ENCODE data around the gene FLRT3.

The FLRT3 gene

GRCh38 chr20:14378326-14378725 is 40.9 kb upstream of the FLRT3 start:
- DNase-seq, result no peak
- Histone ChIP-seq H2BK15ac (replicated peaks; ENCODE audit: low read depth) (no peak overlapping the region), H2BK120ac (ENCODE audit: low read depth, low read length) (no peak overlapping the region), H3K9ac (ENCODE audit: low read length) (no peak overlapping the region), H3K79me1 (ENCODE audit: low read length) (no peaks in the 10 kb centered on the region), H3K79me2 (ENCODE audit: control insufficient read depth, insufficient read depth, low read length) (no peaks in the 10 kb centered on the region), H3K27ac (ENCODE audit: low read depth, low read length) (no peak overlapping the region), H3K4me1 (ENCODE audit: control insufficient read depth, low read depth, low read length) (peaks cover 4% of the 10 kb centered on the region), H3K4me2 (ENCODE audit: low read length) (no peak overlapping the region), H2AK5ac (ENCODE audit: low read length) (no peak overlapping the region), H3K36me3 (ENCODE audit: control insufficient read depth, insufficient read depth, low read length) (no peaks in the 10 kb centered on the region), H4K8ac (ENCODE audit: low read depth, low read length) (no peak overlapping the region), H2BK5ac (ENCODE audit: low read length) (no peak overlapping the region), H3K56ac (ENCODE audit: low read length) (no peak overlapping the region), H3K18ac (ENCODE audit: low read length) (no peak overlapping the region), H3K23ac (ENCODE audit: low read length) (no peak overlapping the region), H3K4me3 (ENCODE audit: low read length) (no peak overlapping the region), H4K5ac (ENCODE audit: low read length) (no peak overlapping the region), H3K27me3 (ENCODE audit: insufficient read depth, low read length, poor library complexity) (no peaks in the 10 kb centered on the region), H3K4ac (ENCODE audit: low read depth, low read length) (no peak overlapping the region)

GRCh38 chr20:14375416-14375985 is 38.1 kb upstream of the FLRT3 start:
- no peak overlapping the region for H3K4me2 ChIP-seq (ENCODE audit: low read length)
- no peak overlapping the region for H2BK5ac ChIP-seq (ENCODE audit: low read length)
- no peak overlapping the region for H2AK5ac ChIP-seq (ENCODE audit: low read length)
- H2BK120ac ChIP-seq (ENCODE audit: low read depth, low read length), result no peak overlapping the region
- H3K36me3 ChIP-seq (ENCODE audit: control insufficient read depth, insufficient read depth, low read length), result no peaks in the 10 kb centered on the region
- no peaks in the 10 kb centered on the region for H3K79me2 ChIP-seq (ENCODE audit: control insufficient read depth, insufficient read depth, low read length)
- H3K4me3 ChIP-seq (ENCODE audit: low read length), result no peak overlapping the region
- no peaks in the 10 kb centered on the region for H3K79me1 ChIP-seq (ENCODE audit: low read length)
- H3K9ac ChIP-seq (ENCODE audit: low read length), result no peak overlapping the region
- H3K27me3 ChIP-seq (ENCODE audit: insufficient read depth, low read length, poor library complexity), result no peaks in the 10 kb centered on the region
- H3K18ac ChIP-seq (ENCODE audit: low read length), result no peak overlapping the region
- peaks cover 4% of the 10 kb centered on the region for H3K4me1 ChIP-seq (ENCODE audit: control insufficient read depth, low read depth, low read length)
- H3K56ac ChIP-seq (ENCODE audit: low read length), result no peak overlapping the region
- H3K4ac ChIP-seq (ENCODE audit: low read depth, low read length), result no peak overlapping the region
- no CpG with 5 or more reads among the region's 4 CpGs for WGBS (ENCODE audit: extremely low coverage, insufficient coverage, low lambda C conversion rate)
- no peak overlapping the region for H3K23ac ChIP-seq (ENCODE audit: low read length)
- H4K8ac ChIP-seq (ENCODE audit: low read depth, low read length), result no peak overlapping the region
- no peak overlapping the region for H2BK15ac ChIP-seq (replicated peaks; ENCODE audit: low read depth)
- H4K5ac ChIP-seq (ENCODE audit: low read length), result no peak overlapping the region
- no peak overlapping the region for H3K27ac ChIP-seq (ENCODE audit: low read depth, low read length)
- peak; percentile 15 for DNase-seq

- no peak overlapping the region for H3K27ac ChIP-seq (ENCODE audit: low read depth, low read length)
- peaks cover 4% of the 10 kb centered on the region for H3K4me1 ChIP-seq (ENCODE audit: control insufficient read depth, low read depth, low read length)
- H3K56ac ChIP-seq (ENCODE audit: low read length), result no peak overlapping the region
- no peaks in the 10 kb centered on the region for H3K36me3 ChIP-seq (ENCODE audit: control insufficient read depth, insufficient read depth, low read length)
- H3K9ac ChIP-seq (ENCODE audit: low read length), result no peak overlapping the region
- no peaks in the 10 kb centered on the region for H3K79me2 ChIP-seq (ENCODE audit: control insufficient read depth, insufficient read depth, low read length)
- peak; percentile 72 for DNase-seq
- no peaks in the 10 kb centered on the region for H3K27me3 ChIP-seq (ENCODE audit: insufficient read depth, low read length, poor library complexity)
- no peak overlapping the region for H3K4me2 ChIP-seq (ENCODE audit: low read length)
- H2BK15ac ChIP-seq (replicated peaks; ENCODE audit: low read depth), result no peak overlapping the region
- H4K5ac ChIP-seq (ENCODE audit: low read length), result no peak overlapping the region
- H3K18ac ChIP-seq (ENCODE audit: low read length), result no peak overlapping the region
- H4K8ac ChIP-seq (ENCODE audit: low read depth, low read length), result no peak overlapping the region
- no peak overlapping the region for H3K4me3 ChIP-seq (ENCODE audit: low read length)
- no peak overlapping the region for H3K4ac ChIP-seq (ENCODE audit: low read depth, low read length)
- H2AK5ac ChIP-seq (ENCODE audit: low read length), result no peak overlapping the region
- H3K23ac ChIP-seq (ENCODE audit: low read length), result no peak overlapping the region
- H2BK120ac ChIP-seq (ENCODE audit: low read depth, low read length), result no peak overlapping the region
- WGBS (ENCODE audit: extremely low coverage, insufficient coverage, low lambda C conversion rate), result no CpG with 5 or more reads among the region's 3 CpGs
- no peak overlapping the region for H2BK5ac ChIP-seq (ENCODE audit: low read length)
- no peaks in the 10 kb centered on the region for H3K79me1 ChIP-seq (ENCODE audit: low read length)
Observed at GRCh38 chr20:14374196-14374595, 36.8 kb upstream of the FLRT3 start.

GRCh38 chr20:14361509-14362345 is 24.3 kb upstream of the FLRT3 start:
- no peak overlapping the region for H2BK120ac ChIP-seq (ENCODE audit: low read depth, low read length)
- H2BK15ac ChIP-seq (replicated peaks; ENCODE audit: low read depth), result no peak overlapping the region
- WGBS (ENCODE audit: extremely low coverage, insufficient coverage, low lambda C conversion rate), result no CpG with 5 or more reads among the region's 3 CpGs
- no peak overlapping the region for H3K27ac ChIP-seq (ENCODE audit: low read depth, low read length)
- no peak overlapping the region for H2AK5ac ChIP-seq (ENCODE audit: low read length)
- H4K8ac ChIP-seq (ENCODE audit: low read depth, low read length), result no peak overlapping the region
- H3K36me3 ChIP-seq (ENCODE audit: control insufficient read depth, insufficient read depth, low read length), result no peaks in the 10 kb centered on the region
- H3K27me3 ChIP-seq (ENCODE audit: insufficient read depth, low read length, poor library complexity), result no peaks in the 10 kb centered on the region
- H4K5ac ChIP-seq (ENCODE audit: low read length), result no peak overlapping the region
- no peak overlapping the region for H3K4me3 ChIP-seq (ENCODE audit: low read length)
- H3K79me2 ChIP-seq (ENCODE audit: control insufficient read depth, insufficient read depth, low read length), result no peaks in the 10 kb centered on the region
- H3K23ac ChIP-seq (ENCODE audit: low read length), result no peak overlapping the region
- H2BK5ac ChIP-seq (ENCODE audit: low read length), result no peak overlapping the region
- H3K4me1 ChIP-seq (ENCODE audit: control insufficient read depth, low read depth, low read length), result peaks cover 2% of the 10 kb centered on the region
- H3K56ac ChIP-seq (ENCODE audit: low read length), result no peak overlapping the region
- H3K9ac ChIP-seq (ENCODE audit: low read length), result no peak overlapping the region
- H3K4me2 ChIP-seq (ENCODE audit: low read length), result no peak overlapping the region
- no peaks in the 10 kb centered on the region for H3K79me1 ChIP-seq (ENCODE audit: low read length)
- H3K4ac ChIP-seq (ENCODE audit: low read depth, low read length), result peak overlapping the region; percentile 70
- DNase-seq, result no peak
- H3K18ac ChIP-seq (ENCODE audit: low read length), result no peak overlapping the region

DNA sequence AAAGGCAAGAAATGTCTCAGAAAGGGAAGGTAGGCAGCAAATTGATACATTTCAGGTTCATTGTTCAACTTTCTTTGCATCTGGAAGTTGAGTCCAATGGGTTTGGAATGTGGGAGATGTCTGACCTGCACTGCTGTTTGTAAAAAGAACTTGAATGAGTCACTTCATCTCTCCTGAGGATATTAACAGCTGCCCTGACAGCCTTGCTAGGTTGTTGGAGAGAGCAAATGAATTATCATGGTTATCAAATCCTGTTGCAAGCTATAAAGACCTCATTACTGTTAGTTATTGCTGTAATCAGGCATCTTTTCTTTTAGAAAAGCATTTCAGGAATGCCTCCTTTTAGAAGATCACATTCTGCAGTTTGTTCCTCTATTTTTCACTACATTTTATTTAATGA is 23.0 kb upstream of the FLRT3 start:
- no peak overlapping the region for H2BK5ac ChIP-seq (ENCODE audit: low read length)
- no peak overlapping the region for H3K56ac ChIP-seq (ENCODE audit: low read length)
- H2AK5ac ChIP-seq (ENCODE audit: low read length), result no peak overlapping the region
- H3K4me2 ChIP-seq (ENCODE audit: low read length), result no peak overlapping the region
- no peak overlapping the region for H3K18ac ChIP-seq (ENCODE audit: low read length)
- H2BK120ac ChIP-seq (ENCODE audit: low read depth, low read length), result no peak overlapping the region
- no peaks in the 10 kb centered on the region for H3K79me2 ChIP-seq (ENCODE audit: control insufficient read depth, insufficient read depth, low read length)
- no peaks in the 10 kb centered on the region for H3K36me3 ChIP-seq (ENCODE audit: control insufficient read depth, insufficient read depth, low read length)
- no peak overlapping the region for H2BK15ac ChIP-seq (replicated peaks; ENCODE audit: low read depth)
- no peak overlapping the region for H3K23ac ChIP-seq (ENCODE audit: low read length)
- H3K4me1 ChIP-seq (ENCODE audit: control insufficient read depth, low read depth, low read length), result peaks cover 2% of the 10 kb centered on the region
- H3K4me3 ChIP-seq (ENCODE audit: low read length), result no peak overlapping the region
- DNase-seq, result no peak
- H3K27ac ChIP-seq (ENCODE audit: low read depth, low read length), result no peak overlapping the region
- no peak overlapping the region for H3K9ac ChIP-seq (ENCODE audit: low read length)
- no peaks in the 10 kb centered on the region for H3K27me3 ChIP-seq (ENCODE audit: insufficient read depth, low read length, poor library complexity)
- H4K8ac ChIP-seq (ENCODE audit: low read depth, low read length), result no peak overlapping the region
- H3K4ac ChIP-seq (ENCODE audit: low read depth, low read length), result no peak overlapping the region
- H4K5ac ChIP-seq (ENCODE audit: low read length), result no peak overlapping the region
- H3K79me1 ChIP-seq (ENCODE audit: low read length), result no peaks in the 10 kb centered on the region

GRCh38 chr20:14355791-14356190 is 18.4 kb upstream of the FLRT3 start:
- H2BK5ac ChIP-seq (ENCODE audit: low read length), result no peak overlapping the region
- H3K79me1 ChIP-seq (ENCODE audit: low read length), result no peaks in the 10 kb centered on the region
- H3K4ac ChIP-seq (ENCODE audit: low read depth, low read length), result no peak overlapping the region
- no peaks in the 10 kb centered on the region for H3K4me1 ChIP-seq (ENCODE audit: control insufficient read depth, low read depth, low read length)
- H3K4me3 ChIP-seq (ENCODE audit: low read length), result no peak overlapping the region
- no peaks in the 10 kb centered on the region for H3K79me2 ChIP-seq (ENCODE audit: control insufficient read depth, insufficient read depth, low read length)
- H3K56ac ChIP-seq (ENCODE audit: low read length), result no peak overlapping the region
- no peak overlapping the region for H2BK120ac ChIP-seq (ENCODE audit: low read depth, low read length)
- H2AK5ac ChIP-seq (ENCODE audit: low read length), result no peak overlapping the region
- H3K27me3 ChIP-seq (ENCODE audit: insufficient read depth, low read length, poor library complexity), result no peaks in the 10 kb centered on the region
- no CpG with 5 or more reads among the region's 1 CpG for WGBS (ENCODE audit: extremely low coverage, insufficient coverage, low lambda C conversion rate)
- H3K9ac ChIP-seq (ENCODE audit: low read length), result no peak overlapping the region
- H3K27ac ChIP-seq (ENCODE audit: low read depth, low read length), result no peak overlapping the region
- no peak overlapping the region for H3K23ac ChIP-seq (ENCODE audit: low read length)
- no peak overlapping the region for H4K8ac ChIP-seq (ENCODE audit: low read depth, low read length)
- no peaks in the 10 kb centered on the region for H3K36me3 ChIP-seq (ENCODE audit: control insufficient read depth, insufficient read depth, low read length)
- no peak overlapping the region for H3K4me2 ChIP-seq (ENCODE audit: low read length)
- peak; percentile 80 for DNase-seq
- no peak overlapping the region for H2BK15ac ChIP-seq (replicated peaks; ENCODE audit: low read depth)
- no peak overlapping the region for H3K18ac ChIP-seq (ENCODE audit: low read length)
- no peak overlapping the region for H4K5ac ChIP-seq (ENCODE audit: low read length)

All from mesendoderm (in vitro differentiated cells).